IMR-90 (cell line): Measurements from ENCODE around the gene NKX1-1. TPM values are rescaled to one million over a fixed set of nuclear protein-coding genes. Genes with fewer than 3 reads are reported as not detected.

Source experiments
- ATAC-seq: fragments of 200-7000 bp; cut with Tn5 transposase; 2 replicates; pipeline ENCODE4 v1.9.1; 2020; ENCODE audit warnings: low read depth, mild to moderate bottlenecking, moderate library complexity
- BruUV-seq: library from RNA; stranded (reverse); fragments of 400-500 nt; replicated peaks from 2 replicates; lab custom pipeline; 2021; lab: Mats Ljungman, UMichigan
- CTCF ChIA-PET: fragments of 300-600 bp; formaldehyde crosslinking; extraction: SDS; loops from one replicate; lab custom pipeline; 2021; ENCODE audit warnings: antibody characterized with exemption; lab: Yijun Ruan, JAX
- POLR2A ChIA-PET: fragments of 300-600 bp; sonication (Branson Sonifier 250); formaldehyde crosslinking; loops from one replicate; lab custom pipeline; 2022; ENCODE audit warnings: antibody characterized with exemption; ENCODE audit not compliant: unreplicated experiment; lab: Charles Lee
- DNase-seq: peaks from one replicate; pipeline ENCODE4 v3.0.0; 2013
- H2AFZ ChIP-seq: replicated peaks from 2 replicates; pipeline ENCODE3; 2013; ENCODE audit warnings: low read length, mild to moderate bottlenecking; ENCODE audit not compliant: poor library complexity
- H2AK5ac ChIP-seq: 2 replicates; pipeline ENCODE4 v1.6.1; 2013; ENCODE audit warnings: low read depth, low read length, inconsistent platforms
- H2AK9ac ChIP-seq: replicated peaks from 2 replicates; pipeline ENCODE3; 2013; ENCODE audit warnings: mild to moderate bottlenecking, low read depth, low read length, moderate library complexity; ENCODE audit not compliant: poor library complexity
- H2BK120ac ChIP-seq: 2 replicates; pipeline ENCODE4 v1.6.1; 2013; ENCODE audit warnings: low read depth, low read length, inconsistent platforms
- H2BK15ac ChIP-seq: 3 replicates; pipeline ENCODE4 v1.6.1; 2013; ENCODE audit warnings: low read depth, low read length, inconsistent platforms
- H2BK20ac ChIP-seq: 2 replicates; pipeline ENCODE4 v1.6.1; 2013; ENCODE audit warnings: low read depth, mild to moderate bottlenecking, inconsistent platforms, low read length, moderate library complexity
- H2BK5ac ChIP-seq: 2 replicates; pipeline ENCODE4 v1.6.1; 2013; ENCODE audit warnings: mild to moderate bottlenecking, low read depth, low read length, inconsistent platforms; ENCODE audit not compliant: poor library complexity, severe bottlenecking
- H3K14ac ChIP-seq: replicated peaks from 2 replicates; pipeline ENCODE4 v1.6.1; 2013; ENCODE audit warnings: low read depth, low read length, inconsistent platforms
- H3K18ac ChIP-seq: 2 replicates; pipeline ENCODE4 v1.6.1; 2013; ENCODE audit warnings: low read depth, low read length, control low read depth
- H3K23ac ChIP-seq: 2 replicates; pipeline ENCODE4 v1.6.1; 2013; ENCODE audit warnings: low read depth, low read length, inconsistent platforms
- H3K27ac ChIP-seq: 2 replicates; pipeline ENCODE4 v1.5.1; 2013; ENCODE audit warnings: mild to moderate bottlenecking, control low read depth, low read length; ENCODE audit not compliant: insufficient read depth
- H3K27me3 ChIP-seq: 2 replicates; pipeline ENCODE4 v1.6.1; 2013; ENCODE audit warnings: low read length; ENCODE audit not compliant: control insufficient read depth, insufficient read depth
- H3K36me3 ChIP-seq: 2 replicates; pipeline ENCODE4 v1.6.1; 2013; ENCODE audit warnings: low read length, mixed read lengths; ENCODE audit not compliant: control insufficient read depth, insufficient read depth
- H3K4ac ChIP-seq: 2 replicates; pipeline ENCODE4 v1.6.1; 2013; ENCODE audit warnings: low read depth, low read length, inconsistent platforms
- H3K4me1 ChIP-seq: 2 replicates; pipeline ENCODE4 v1.6.1; 2013; ENCODE audit warnings: low read length, mixed read lengths; ENCODE audit not compliant: control insufficient read depth, insufficient read depth
- H3K4me2 ChIP-seq: 2 replicates; pipeline ENCODE4 v1.6.1; 2013; ENCODE audit warnings: low read depth, mild to moderate bottlenecking, control low read depth, low read length, moderate library complexity
- H3K4me3 ChIP-seq: 2 replicates; pipeline ENCODE4 v1.5.1; 2013; ENCODE audit warnings: low read depth, mild to moderate bottlenecking, control low read depth, low read length, moderate library complexity; ENCODE audit not compliant: insufficient read depth
- H3K56ac ChIP-seq: 2 replicates; pipeline ENCODE4 v1.6.1; 2013; ENCODE audit warnings: low read length, inconsistent platforms; ENCODE audit not compliant: insufficient read depth; ENCODE audit errors: extremely low read depth
- H3K79me1 ChIP-seq, 2 experiments: 2 replicates each; pipeline ENCODE4 v1.6.1; 2013; ENCODE audit warnings: low read length in 2 of 2, inconsistent platforms in 1 of 2, low read depth in 1 of 2
- H3K9ac ChIP-seq: 2 replicates; pipeline ENCODE4 v1.6.1; 2013; ENCODE audit warnings: low read depth, low read length, control low read depth
- H3K9me1 ChIP-seq: 2 replicates; pipeline ENCODE4 v1.6.1; 2013; ENCODE audit warnings: low read length, inconsistent platforms; ENCODE audit not compliant: insufficient read depth
- H3K9me3 ChIP-seq: 2 replicates; pipeline ENCODE4 v1.6.1; 2013; ENCODE audit warnings: low read length; ENCODE audit not compliant: control insufficient read depth, insufficient read depth
- H4K20me1 ChIP-seq: 2 replicates; pipeline ENCODE4 v1.6.1; 2013; ENCODE audit warnings: low read length, inconsistent platforms; ENCODE audit not compliant: insufficient read depth
- H4K5ac ChIP-seq: 2 replicates; pipeline ENCODE4 v1.6.1; 2013; ENCODE audit warnings: mild to moderate bottlenecking, low read depth, low read length, control low read depth
- H4K8ac ChIP-seq, 2 experiments: 2 replicates each; pipeline ENCODE4 v1.6.1; 2013; ENCODE audit warnings: low read depth in 2 of 2, low read length in 2 of 2, control low read depth in 1 of 2, inconsistent platforms in 1 of 2
- H4K91ac ChIP-seq: 2 replicates; pipeline ENCODE4 v1.6.1; 2013; ENCODE audit warnings: low read depth, low read length, inconsistent platforms; ENCODE audit not compliant: insufficient read depth
- BHLHE40 ChIP-seq: fragments of 150-350 bp; IDR thresholded peaks from 2 replicates; pipeline ENCODE4 v1.6.1; 2016; ENCODE audit warnings: mild to moderate bottlenecking, low read depth, low read length
- CEBPB ChIP-seq: IDR thresholded peaks from 2 replicates; pipeline ENCODE4 v1.6.1; 2012; ENCODE audit warnings: low read depth, low read length, improper control_type of control experiment
- CHD1 ChIP-seq: IDR thresholded peaks from 2 replicates; pipeline ENCODE4 v1.6.1; 2012; ENCODE audit warnings: low read depth, low read length, improper control_type of control experiment
- FOS ChIP-seq: fragments of 150-350 bp; IDR thresholded peaks from 2 replicates; pipeline ENCODE4 v1.6.1; 2016; ENCODE audit warnings: low read depth, low read length
- MAFK ChIP-seq: IDR thresholded peaks from 2 replicates; pipeline ENCODE4 v1.6.1; 2012; ENCODE audit warnings: low read depth, low read length, improper control_type of control experiment
- MAZ ChIP-seq: IDR thresholded peaks from 2 replicates; pipeline ENCODE4 v1.6.1; 2012; ENCODE audit warnings: low read depth, mild to moderate bottlenecking, low read length, improper control_type of control experiment, moderate library complexity, borderline replicate concordance
- MXI1 ChIP-seq: IDR thresholded peaks from 2 replicates; pipeline ENCODE4 v1.6.1; 2012; ENCODE audit warnings: low read depth, mild to moderate bottlenecking, low read length, moderate library complexity, borderline replicate concordance
- NFE2L2 ChIP-seq: fragments of 150-350 bp; IDR thresholded peaks from 2 replicates; pipeline ENCODE4 v1.6.1; 2016; ENCODE audit warnings: low read depth, mild to moderate bottlenecking, low read length
- POLR2A ChIP-seq: IDR thresholded peaks from 2 replicates; pipeline ENCODE4 v1.6.1; 2012; ENCODE audit warnings: mild to moderate bottlenecking, low read depth, low read length
- RAD21 ChIP-seq: IDR thresholded peaks from 2 replicates; pipeline ENCODE4 v1.6.1; 2012; ENCODE audit warnings: low read length, improper control_type of control experiment
- RCOR1 ChIP-seq: IDR thresholded peaks from 2 replicates; pipeline ENCODE4 v1.6.1; 2012; ENCODE audit warnings: mild to moderate bottlenecking, low read length, improper control_type of control experiment; ENCODE audit not compliant: insufficient replicate concordance
- RFX5 ChIP-seq: IDR thresholded peaks from 2 replicates; pipeline ENCODE4 v1.8.0; 2012; ENCODE audit warnings: low read depth, mild to moderate bottlenecking, low read length, moderate library complexity
- SMC3 ChIP-seq: fragments of 150-350 bp; IDR thresholded peaks from 2 replicates; pipeline ENCODE4 v1.6.1; 2016; ENCODE audit warnings: low read depth, mild to moderate bottlenecking, antibody characterized with exemption, low read length, moderate library complexity
- WGBS, 2 experiments: methylation state at CpG; one replicate each; pipeline versions ENCODE4 v1.1.5 to v1.1.7; 2013; ENCODE audit warnings: missing lambda C conversion rate in 2 of 2; ENCODE audit not compliant: insufficient read length in 1 of 2; ENCODE audit errors: extremely low coverage in 2 of 2; 5-methylcytosine and 5-hydroxymethylcytosine counted together
- dilution Hi-C: fragments of 300-500 bp; cut with HindIII; formaldehyde crosslinking; loops from one replicate; pipeline ENCODE4 v1.14.3; 2018; ENCODE audit warnings: low sequenced_read_pairs; ENCODE audit not compliant: unreplicated experiment
- in situ Hi-C: fragments of 300-500 bp; cut with MboI; formaldehyde crosslinking; loops from 3 replicates; pipeline ENCODE4 v1.14.3; 2019; ENCODE audit warnings: low sequenced_read_pairs, inconsistent platforms, mixed read lengths
- intact Hi-C: fragments of 100-400 bp; cut with micrococcal nuclease; formaldehyde crosslinking; loops from 2 replicates; pipeline ENCODE4 v1.10.0; 2022
- polyA plus RNA-seq, 3 experiments: library from polyadenylated mRNA; depleted of rRNA; stranded (reverse); fragments of >200 nt; gene quantifications; 2 replicates each; pipeline ENCODE4 v1.2.3, GENCODE V29; 2012; ENCODE audit warnings: low replicate concordance in 1 of 3
- total RNA-seq: library from RNA; depleted of rRNA; stranded (reverse); fragments of >200 nt; gene quantifications from 2 replicates; pipeline ENCODE4 v1.2.3, GENCODE V29; 2012
- TF ChIP-seq, protein P1 (sequence below): conservative IDR thresholded peaks from 2 replicates; pipeline ENCODE4 v1.5.1; 2012; ENCODE audit warnings: mild to moderate bottlenecking, low read depth, low read length, improper control_type of control experiment
- TF ChIP-seq, protein P2 (sequence below): fragments of 150-350 bp; IDR thresholded peaks from 2 replicates; pipeline ENCODE4 v1.6.1; 2017; ENCODE audit warnings: mild to moderate bottlenecking, antibody characterized with exemption, low read length, low read depth
- TF ChIP-seq, protein P3 (sequence below): fragments of 150-350 bp; IDR thresholded peaks from 2 replicates; pipeline ENCODE4 v1.6.1; 2016; ENCODE audit warnings: low read depth, mild to moderate bottlenecking, low read length, moderate library complexity, borderline replicate concordance

NKX1-1 gene
- total and polyA plus RNA-seq, 2 of the 4 experiments (the other 2 are of a cell fraction): not detected

GRCh38 chr4:1361431-1361830, 44.8 kb downstream of the NKX1-1 start:
- ATAC-seq (no peak), DNase-seq (no peak)
- in situ Hi-C loops (no loop called here), intact Hi-C loops (loop anchor here (10.0 kb wide), 1 partner anchor 363 kb away; the partner anchor contains the start of genes TACC3 and TMEM129), dilution Hi-C loops (no loop called here)
- no peak overlapping the region for H3K23ac ChIP-seq
- 97% methylated on average over 10 of the region's 18 CpGs; no CpG with 5 or more reads in 1 of the 2 experiments for WGBS, 2 experiments
- H2AFZ ChIP-seq: no peak overlapping the region
- TF ChIP-seq NFE2L2 (no peak), MAZ (no peak), CHD1 (no peak), RAD21 (no peak), BHLHE40 (no peak), POLR2A (no peak), FOS (no peak), RCOR1 (no peak), CEBPB (no peak), MXI1 (no peak), RFX5 (no peak), MAFK (no peak), SMC3 (no peak)
- TF ChIP-seq, protein P1, sequence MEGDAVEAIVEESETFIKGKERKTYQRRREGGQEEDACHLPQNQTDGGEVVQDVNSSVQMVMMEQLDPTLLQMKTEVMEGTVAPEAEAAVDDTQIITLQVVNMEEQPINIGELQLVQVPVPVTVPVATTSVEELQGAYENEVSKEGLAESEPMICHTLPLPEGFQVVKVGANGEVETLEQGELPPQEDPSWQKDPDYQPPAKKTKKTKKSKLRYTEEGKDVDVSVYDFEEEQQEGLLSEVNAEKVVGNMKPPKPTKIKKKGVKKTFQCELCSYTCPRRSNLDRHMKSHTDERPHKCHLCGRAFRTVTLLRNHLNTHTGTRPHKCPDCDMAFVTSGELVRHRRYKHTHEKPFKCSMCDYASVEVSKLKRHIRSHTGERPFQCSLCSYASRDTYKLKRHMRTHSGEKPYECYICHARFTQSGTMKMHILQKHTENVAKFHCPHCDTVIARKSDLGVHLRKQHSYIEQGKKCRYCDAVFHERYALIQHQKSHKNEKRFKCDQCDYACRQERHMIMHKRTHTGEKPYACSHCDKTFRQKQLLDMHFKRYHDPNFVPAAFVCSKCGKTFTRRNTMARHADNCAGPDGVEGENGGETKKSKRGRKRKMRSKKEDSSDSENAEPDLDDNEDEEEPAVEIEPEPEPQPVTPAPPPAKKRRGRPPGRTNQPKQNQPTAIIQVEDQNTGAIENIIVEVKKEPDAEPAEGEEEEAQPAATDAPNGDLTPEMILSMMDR: no peak
- TF ChIP-seq, protein P2, sequence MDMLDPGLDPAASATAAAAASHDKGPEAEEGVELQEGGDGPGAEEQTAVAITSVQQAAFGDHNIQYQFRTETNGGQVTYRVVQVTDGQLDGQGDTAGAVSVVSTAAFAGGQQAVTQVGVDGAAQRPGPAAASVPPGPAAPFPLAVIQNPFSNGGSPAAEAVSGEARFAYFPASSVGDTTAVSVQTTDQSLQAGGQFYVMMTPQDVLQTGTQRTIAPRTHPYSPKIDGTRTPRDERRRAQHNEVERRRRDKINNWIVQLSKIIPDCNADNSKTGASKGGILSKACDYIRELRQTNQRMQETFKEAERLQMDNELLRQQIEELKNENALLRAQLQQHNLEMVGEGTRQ: no peak
- TF ChIP-seq, protein P3, sequence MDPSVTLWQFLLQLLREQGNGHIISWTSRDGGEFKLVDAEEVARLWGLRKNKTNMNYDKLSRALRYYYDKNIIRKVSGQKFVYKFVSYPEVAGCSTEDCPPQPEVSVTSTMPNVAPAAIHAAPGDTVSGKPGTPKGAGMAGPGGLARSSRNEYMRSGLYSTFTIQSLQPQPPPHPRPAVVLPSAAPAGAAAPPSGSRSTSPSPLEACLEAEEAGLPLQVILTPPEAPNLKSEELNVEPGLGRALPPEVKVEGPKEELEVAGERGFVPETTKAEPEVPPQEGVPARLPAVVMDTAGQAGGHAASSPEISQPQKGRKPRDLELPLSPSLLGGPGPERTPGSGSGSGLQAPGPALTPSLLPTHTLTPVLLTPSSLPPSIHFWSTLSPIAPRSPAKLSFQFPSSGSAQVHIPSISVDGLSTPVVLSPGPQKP: no peak
- no peak overlapping the region for H3K56ac ChIP-seq
- ChIA-PET POLR2A (no interaction called here), CTCF (no interaction called here)
- H4K91ac ChIP-seq: no peak overlapping the region
- H3K9me1 ChIP-seq: no peaks in the 10 kb centered on the region
- H3K4me3 ChIP-seq: no peak overlapping the region
- no peaks in the 10 kb centered on the region for H3K9me3 ChIP-seq
- H4K20me1 ChIP-seq: no peaks in the 10 kb centered on the region
- no peak overlapping the region for H3K14ac ChIP-seq
- H3K27me3 ChIP-seq: no peaks in the 10 kb centered on the region
- H3K9ac ChIP-seq: no peak overlapping the region
- no peak overlapping the region for H3K4me2 ChIP-seq
- no peak overlapping the region for H4K8ac ChIP-seq
- H3K18ac ChIP-seq: no peak overlapping the region
- H3K4ac ChIP-seq: no peak overlapping the region
- H2AK5ac ChIP-seq: no peak overlapping the region
- H3K27ac ChIP-seq: no peak overlapping the region
- peaks cover 24% of the 10 kb centered on the region for H3K36me3 ChIP-seq
- 0 out of 2 replicates have a peak, but pooled peaks cover 2% of the 10 kb centered on the region for H3K4me1 ChIP-seq
- BruUV-seq: no TSS peak
- no peak overlapping the region for H2AK9ac ChIP-seq
- no peak overlapping the region for H2BK20ac ChIP-seq
- H2BK15ac ChIP-seq: no peak overlapping the region
- no peaks in the 10 kb centered on the region; a peak in 1 of 4 replicates for H3K79me1 ChIP-seq
- no peak overlapping the region for H4K5ac ChIP-seq
- H2BK120ac ChIP-seq: no peak overlapping the region
- H2BK5ac ChIP-seq: no peak overlapping the region
